Natural killer cell (primary cell): ENCODE measurements around the gene TMEM232. TPM values are rescaled to one million over a fixed set of nuclear protein-coding genes. Genes with fewer than 3 reads are reported as not detected.

Source experiments
- ATAC-seq, 3 donors: fragments of 150-1000 bp in 2 of 3; fragments of 200-7000 bp in 1 of 3; cut with Tn5 transposase; 1 replicate in 1 of 3; 2 replicates in 2 of 3; pipeline ENCODE4 v1.10.0; 2021; ENCODE audit warnings: mild to moderate bottlenecking in 2 of 3, moderate library complexity in 2 of 3
- DNase-seq, 2 donors: peaks; one replicate each; pipeline versions ENCODE4 v3.0.0 to v3.0.0-alpha.2; 2013 to 2021; ENCODE audit warnings: mixed read lengths in 1 of 2
- H3K27ac ChIP-seq: one replicate; pipeline ENCODE4 v1.5.1; 2013; ENCODE audit warnings: mild to moderate bottlenecking, low read length
- H3K27me3 ChIP-seq: one replicate; pipeline ENCODE4 v1.6.1; 2013; ENCODE audit warnings: low read length; ENCODE audit not compliant: control insufficient read depth, insufficient read depth
- H3K36me3 ChIP-seq: one replicate; pipeline ENCODE4 v1.6.1; 2013; ENCODE audit warnings: low read length; ENCODE audit not compliant: control insufficient read depth, insufficient read depth
- H3K4me1 ChIP-seq: one replicate; pipeline ENCODE4 v1.6.1; 2013; ENCODE audit warnings: low read length; ENCODE audit not compliant: control insufficient read depth, insufficient read depth
- H3K4me3 ChIP-seq: one replicate; pipeline ENCODE4 v1.5.1; 2013; ENCODE audit warnings: low read length
- H3K9me3 ChIP-seq: one replicate; pipeline ENCODE4 v1.6.1; 2013; ENCODE audit warnings: low read length; ENCODE audit not compliant: control insufficient read depth, insufficient read depth
- H3K27ac Mint-ChIP-seq, 2 donors: one replicate each; pipeline ENCODE4 v1.8.0; 2022; ENCODE audit warnings: mild to moderate bottlenecking in 2 of 2, mixed read lengths in 2 of 2, moderate library complexity in 1 of 2
- H3K27me3 Mint-ChIP-seq, 2 donors: one replicate each; pipeline ENCODE4 v1.8.0; 2022; ENCODE audit warnings: low read depth in 2 of 2, mixed read lengths in 2 of 2
- H3K36me3 Mint-ChIP-seq: one replicate; pipeline ENCODE4 v1.8.0; 2022; ENCODE audit warnings: mixed read lengths
- H3K4me1 Mint-ChIP-seq, 2 donors: one replicate each; pipeline ENCODE4 v1.8.0; 2022; ENCODE audit warnings: mixed read lengths in 2 of 2
- H3K4me3 Mint-ChIP-seq: one replicate; pipeline ENCODE4 v1.8.0; 2022; ENCODE audit warnings: mild to moderate bottlenecking, moderate library complexity, mixed read lengths
- H3K9me3 Mint-ChIP-seq, 2 donors: one replicate each; pipeline ENCODE4 v1.8.0; 2022; ENCODE audit warnings: mixed read lengths in 2 of 2
- WGBS: methylation state at CpG from one replicate; pipeline ENCODE4 v1.1.7; 2013; ENCODE audit warnings: missing lambda C conversion rate; ENCODE audit not compliant: insufficient coverage; 5-methylcytosine and 5-hydroxymethylcytosine counted together
- intact Hi-C: fragments of 100-400 bp; cut with micrococcal nuclease; formaldehyde crosslinking; loops from one replicate; pipeline ENCODE4 v1.14.2; 2022
- total RNA-seq, 4 donors: library from RNA; stranded (reverse); fragments of 120-200 nt in 1 of 4; gene quantifications; one replicate each; pipeline versions ENCODE4 v1.2.3 to v1.2.4, GENCODE V29; 2013 to 2022
- TF ChIP-seq, protein P1 (sequence below): fragments of 200-600 bp; IDR thresholded peaks from one replicate; pipeline ENCODE4 v1.8.0; 2022; ENCODE audit warnings: antibody characterized with exemption

Gene TMEM232
- total RNA-seq, 3 donors from 2014 or later (not counting 1 experiment from before 2014, with no cell fraction given), result 0.45 to 3.0 (median 0.66) TPM

DNA sequence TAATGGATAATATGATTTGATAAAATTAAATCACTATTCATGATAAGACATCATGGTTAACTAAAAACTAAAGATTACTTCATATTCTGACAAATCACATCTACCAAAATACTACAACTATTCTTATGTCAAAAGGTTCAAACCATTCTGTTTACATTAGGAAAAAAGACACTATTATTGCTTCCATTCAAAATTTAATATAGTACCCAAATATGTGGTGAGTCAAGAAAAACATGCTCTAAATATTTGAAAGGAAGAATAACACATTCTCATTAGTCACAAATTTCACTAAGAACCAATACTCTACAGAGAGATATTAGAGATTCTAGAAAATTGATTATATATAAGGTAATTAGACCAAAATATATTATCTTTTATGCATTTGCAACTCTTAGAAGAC is 234.0 kb downstream of the TMEM232 start:
- H3K27ac ChIP-seq, result no peak overlapping the region
- no peaks in the 10 kb centered on the region for H3K4me1 Mint-ChIP-seq
- H3K36me3 Mint-ChIP-seq, result no peaks in the 10 kb centered on the region
- H3K27me3 Mint-ChIP-seq, result no peaks in the 10 kb centered on the region
- intact Hi-C loops, result no loop called here
- H3K4me3 ChIP-seq, result no peak overlapping the region
- H3K36me3 ChIP-seq, result no peaks in the 10 kb centered on the region
- no peak overlapping the region for H3K4me3 Mint-ChIP-seq
- ATAC-seq (no peak), DNase-seq (no peak)
- TF ChIP-seq, protein P1, sequence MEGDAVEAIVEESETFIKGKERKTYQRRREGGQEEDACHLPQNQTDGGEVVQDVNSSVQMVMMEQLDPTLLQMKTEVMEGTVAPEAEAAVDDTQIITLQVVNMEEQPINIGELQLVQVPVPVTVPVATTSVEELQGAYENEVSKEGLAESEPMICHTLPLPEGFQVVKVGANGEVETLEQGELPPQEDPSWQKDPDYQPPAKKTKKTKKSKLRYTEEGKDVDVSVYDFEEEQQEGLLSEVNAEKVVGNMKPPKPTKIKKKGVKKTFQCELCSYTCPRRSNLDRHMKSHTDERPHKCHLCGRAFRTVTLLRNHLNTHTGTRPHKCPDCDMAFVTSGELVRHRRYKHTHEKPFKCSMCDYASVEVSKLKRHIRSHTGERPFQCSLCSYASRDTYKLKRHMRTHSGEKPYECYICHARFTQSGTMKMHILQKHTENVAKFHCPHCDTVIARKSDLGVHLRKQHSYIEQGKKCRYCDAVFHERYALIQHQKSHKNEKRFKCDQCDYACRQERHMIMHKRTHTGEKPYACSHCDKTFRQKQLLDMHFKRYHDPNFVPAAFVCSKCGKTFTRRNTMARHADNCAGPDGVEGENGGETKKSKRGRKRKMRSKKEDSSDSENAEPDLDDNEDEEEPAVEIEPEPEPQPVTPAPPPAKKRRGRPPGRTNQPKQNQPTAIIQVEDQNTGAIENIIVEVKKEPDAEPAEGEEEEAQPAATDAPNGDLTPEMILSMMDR, result no peak
- no peak overlapping the region for H3K27ac Mint-ChIP-seq
- H3K27me3 ChIP-seq, result no peaks in the 10 kb centered on the region
- peaks cover 4 to 10% of the 10 kb centered on the region in 2 donors for H3K9me3 Mint-ChIP-seq
- H3K4me1 ChIP-seq, result no peaks in the 10 kb centered on the region
- no peaks in the 10 kb centered on the region for H3K9me3 ChIP-seq

DNA sequence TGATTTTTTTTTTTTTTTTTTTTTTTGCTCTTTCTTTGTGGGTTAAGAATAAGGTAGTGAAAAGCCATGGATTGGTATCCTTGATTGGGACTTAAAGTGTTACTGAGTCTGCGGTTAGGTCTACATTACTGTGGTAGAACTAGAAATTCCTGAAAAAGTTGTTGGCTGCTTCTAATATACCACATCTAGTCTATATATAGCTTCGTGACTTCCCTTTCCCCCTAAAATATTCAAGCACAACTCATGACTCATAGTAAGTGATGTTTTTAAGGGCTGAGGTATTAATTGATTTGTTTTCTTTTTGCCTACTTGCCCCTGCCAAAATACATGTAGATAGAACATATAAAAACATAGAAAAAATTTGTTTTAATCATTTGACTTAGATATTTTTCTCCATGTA is 247.6 kb downstream of the TMEM232 start:
- no peak for ATAC-seq

DNA sequence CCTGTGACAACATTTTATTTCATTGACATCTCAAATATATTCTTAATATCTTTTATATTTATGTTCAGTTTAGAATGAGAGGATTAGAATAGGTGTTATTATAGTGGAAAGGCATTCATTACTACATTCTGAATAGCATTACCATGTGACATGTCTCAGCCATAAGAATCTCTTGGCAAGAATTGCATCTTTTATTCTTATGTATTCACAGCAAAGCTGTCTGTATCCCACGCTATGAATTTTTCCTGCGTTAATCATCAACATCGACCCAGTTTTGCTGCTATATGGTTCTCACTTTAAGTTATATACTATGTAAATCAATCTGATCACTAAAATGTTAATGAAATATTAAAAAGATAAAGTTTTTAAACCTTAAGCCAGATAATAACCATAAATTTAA is 248.6 kb downstream of the TMEM232 start:
- TF ChIP-seq, protein P1, result no peak
- ATAC-seq, result no peak
- WGBS, result 83% methylated on average over 2 of the region's 3 CpGs

More for the DNA sequence above, 247.6 kb downstream of the TMEM232 start:
- Mint-ChIP-seq H3K4me1 (no peaks in the 10 kb centered on the region), H3K9me3 (peaks cover 7 to 19% of the 10 kb centered on the region in 2 donors), H3K27ac (no peak overlapping the region), H3K27me3 (no peaks in the 10 kb centered on the region), H3K36me3 (no peaks in the 10 kb centered on the region), H3K4me3 (no peak overlapping the region)
- no peak for DNase-seq
- H3K27me3 ChIP-seq, result no peaks in the 10 kb centered on the region
- no peak overlapping the region for H3K27ac ChIP-seq
- no peak overlapping the region for H3K4me3 ChIP-seq
- no CpG with 5 or more reads among the region's 2 CpGs for WGBS
- TF ChIP-seq, protein P1, result no peak
- H3K4me1 ChIP-seq, result no peaks in the 10 kb centered on the region
- intact Hi-C loops, result no loop called here
- H3K9me3 ChIP-seq, result no peaks in the 10 kb centered on the region
- H3K36me3 ChIP-seq, result no peaks in the 10 kb centered on the region

DNA sequence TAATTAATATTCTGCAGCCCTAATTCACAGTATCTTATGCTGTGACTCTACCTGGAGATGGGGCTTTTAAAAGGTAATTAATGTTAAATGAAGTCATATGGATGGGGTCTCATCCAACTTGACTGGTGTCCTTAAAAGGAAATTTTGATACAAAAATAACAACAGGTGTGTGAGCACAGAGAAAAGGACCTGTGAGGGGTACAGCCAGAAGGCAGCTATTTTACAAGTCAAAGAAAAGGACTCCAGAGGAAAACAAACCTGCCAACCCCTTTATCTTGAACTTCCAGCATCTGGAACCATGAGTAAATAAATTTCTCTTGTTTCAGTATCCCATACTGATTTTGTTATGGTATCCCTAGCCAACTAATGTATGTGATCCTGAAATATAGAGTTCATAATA is 250.3 kb downstream of the TMEM232 start:
- no peak for ATAC-seq
- Histone ChIP-seq H3K9me3 (no peaks in the 10 kb centered on the region), H3K4me3 (no peak overlapping the region), H3K27ac (no peak overlapping the region), H3K4me1 (no peaks in the 10 kb centered on the region), H3K36me3 (no peaks in the 10 kb centered on the region), H3K27me3 (no peaks in the 10 kb centered on the region)
- H3K27me3 Mint-ChIP-seq, result no peaks in the 10 kb centered on the region
- H3K36me3 Mint-ChIP-seq, result peaks cover 7% of the 10 kb centered on the region
- no peaks in the 10 kb centered on the region for H3K4me1 Mint-ChIP-seq
- TF ChIP-seq, protein P1, result no peak
- H3K4me3 Mint-ChIP-seq, result no peak overlapping the region
- intact Hi-C loops, result no loop called here
- no peak overlapping the region for H3K27ac Mint-ChIP-seq
- DNase-seq, result no peak
- H3K9me3 Mint-ChIP-seq, result peaks cover 6 to 16% of the 10 kb centered on the region in 2 donors

More for the DNA sequence above, 248.6 kb downstream of the TMEM232 start:
- intact Hi-C loops, result no loop called here
- DNase-seq, result no peak
- Mint-ChIP-seq H3K36me3 (no peaks in the 10 kb centered on the region), H3K9me3 (peaks cover 5 to 16% of the 10 kb centered on the region in 2 donors), H3K27ac (no peak overlapping the region), H3K4me1 (no peaks in the 10 kb centered on the region), H3K27me3 (no peaks in the 10 kb centered on the region), H3K4me3 (no peak overlapping the region)
- Histone ChIP-seq H3K4me1 (no peaks in the 10 kb centered on the region), H3K27ac (no peak overlapping the region), H3K36me3 (no peaks in the 10 kb centered on the region), H3K4me3 (no peak overlapping the region), H3K27me3 (no peaks in the 10 kb centered on the region), H3K9me3 (no peaks in the 10 kb centered on the region)
